ENCODE data around the gene OSBPL2.

The OSBPL2 gene

GRCh38 chr20:62208061-62208794 lies 30.1 kb upstream of the OSBPL2 start:
- no peaks in the 10 kb centered on the region for H3K79me2 ChIP-seq (ENCODE audit: insufficient read depth, low read length)
- DNase-seq, result no peak
- H3K4me2 ChIP-seq (ENCODE audit: insufficient read depth, low read length), result no peak overlapping the region
- no peak for TF ChIP-seq EZH2 (IDR thresholded peaks at IDR 0.05; ENCODE audit: borderline replicate concordance, low read depth, low read length, severe bottlenecking)
- no peak for TF ChIP-seq CTCF (IDR thresholded peaks at IDR 0.05; ENCODE audit: borderline replicate concordance, extremely low read depth, low read length, poor library complexity, severe bottlenecking)
- no peaks in the 10 kb centered on the region for H3K4me1 ChIP-seq (ENCODE audit: insufficient read depth, low read length)
- no peaks in the 10 kb centered on the region for H3K27me3 ChIP-seq (ENCODE audit: insufficient read depth, low read length, poor library complexity)
- no peak overlapping the region for H2AFZ ChIP-seq (ENCODE audit: low read depth, low read length)
- no peak overlapping the region for H3K27ac ChIP-seq (ENCODE audit: low read length)
- H3K9ac ChIP-seq (ENCODE audit: low read depth, low read length), result no peak overlapping the region
- peaks cover 7% of the 10 kb centered on the region for H3K36me3 ChIP-seq (ENCODE audit: insufficient read depth, low read length)
- H3K9me3 ChIP-seq (ENCODE audit: insufficient read depth, low read length, severe bottlenecking), result no peaks in the 10 kb centered on the region
- ATAC-seq (ENCODE audit: insufficient read depth, low read depth), result no peak
- H3K4me3 ChIP-seq (ENCODE audit: low read depth in 1 of 2, low read length in 2 of 2), result no peak overlapping the region
- peaks cover 26% of the 10 kb centered on the region for H4K20me1 ChIP-seq (ENCODE audit: insufficient read depth, low read length)

GRCh38 chr20:62208795-62209755 lies 29.2 kb upstream of the OSBPL2 start:
- Histone ChIP-seq H3K36me3 (ENCODE audit: insufficient read depth, low read length) (no peaks in the 10 kb centered on the region), H3K27ac (ENCODE audit: low read length) (no peak overlapping the region), H3K79me2 (ENCODE audit: insufficient read depth, low read length) (no peaks in the 10 kb centered on the region), H3K4me3 (ENCODE audit: low read depth in 1 of 2, low read length in 2 of 2) (no peak overlapping the region), H4K20me1 (ENCODE audit: insufficient read depth, low read length) (peaks cover 29% of the 10 kb centered on the region), H3K4me1 (ENCODE audit: insufficient read depth, low read length) (no peaks in the 10 kb centered on the region), H3K27me3 (ENCODE audit: insufficient read depth, low read length, poor library complexity) (peaks cover 3% of the 10 kb centered on the region), H3K9ac (ENCODE audit: low read depth, low read length) (no peak overlapping the region), H3K9me3 (ENCODE audit: insufficient read depth, low read length, severe bottlenecking) (no peaks in the 10 kb centered on the region), H3K4me2 (ENCODE audit: insufficient read depth, low read length) (no peak overlapping the region), H2AFZ (ENCODE audit: low read depth, low read length) (no peak overlapping the region)
- DNase-seq (no peak), ATAC-seq (ENCODE audit: insufficient read depth, low read depth) (no peak)
- TF ChIP-seq CTCF (IDR thresholded peaks at IDR 0.05; ENCODE audit: borderline replicate concordance, extremely low read depth, low read length, poor library complexity, severe bottlenecking) (no peak), EZH2 (IDR thresholded peaks at IDR 0.05; ENCODE audit: borderline replicate concordance, low read depth, low read length, severe bottlenecking) (no peak)

DNA sequence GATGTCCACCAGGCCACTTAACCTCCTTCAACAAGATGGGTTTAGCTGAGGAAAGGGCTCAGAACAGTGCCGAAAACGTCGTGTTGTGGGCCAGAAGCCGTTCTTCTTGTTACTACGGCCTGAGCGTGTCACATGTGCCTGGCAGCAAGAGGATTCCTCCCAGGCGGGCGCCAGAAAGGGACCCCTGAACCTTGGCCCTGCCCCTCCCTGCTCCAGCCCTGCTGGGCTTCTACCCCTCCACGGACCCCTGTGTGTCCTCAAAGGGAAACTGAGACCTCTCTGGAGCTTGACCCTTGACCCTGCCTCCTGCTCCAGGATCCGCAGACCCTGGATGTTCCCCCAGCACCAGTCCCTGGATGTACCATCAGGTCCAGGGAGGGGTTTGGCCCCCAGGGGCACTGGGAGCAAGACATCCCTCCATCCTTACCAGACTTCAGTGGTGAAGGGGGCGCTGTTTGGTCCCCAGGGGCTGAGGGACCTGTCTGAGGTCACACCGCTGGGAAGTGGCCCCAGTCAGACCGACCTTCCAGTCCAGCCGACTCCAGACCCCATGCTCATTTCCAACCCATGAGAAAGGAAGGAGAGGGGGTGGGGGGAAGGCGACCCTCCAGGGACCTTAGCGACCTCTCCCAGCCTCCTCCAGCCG lies 28.3 kb upstream of the OSBPL2 start:
- Histone ChIP-seq H3K27me3 (ENCODE audit: insufficient read depth, low read length, poor library complexity) (peaks cover 3% of the 10 kb centered on the region), H3K9ac (ENCODE audit: low read depth, low read length) (no peak overlapping the region), H3K79me2 (ENCODE audit: insufficient read depth, low read length) (no peaks in the 10 kb centered on the region), H3K27ac (ENCODE audit: low read length) (no peak overlapping the region), H2AFZ (ENCODE audit: low read depth, low read length) (no peak overlapping the region), H3K9me3 (ENCODE audit: insufficient read depth, low read length, severe bottlenecking) (no peaks in the 10 kb centered on the region), H3K36me3 (ENCODE audit: insufficient read depth, low read length) (no peaks in the 10 kb centered on the region), H3K4me1 (ENCODE audit: insufficient read depth, low read length) (no peaks in the 10 kb centered on the region), H4K20me1 (ENCODE audit: insufficient read depth, low read length) (peaks cover 34% of the 10 kb centered on the region), H3K4me2 (ENCODE audit: insufficient read depth, low read length) (no peak overlapping the region), H3K4me3 (ENCODE audit: low read depth in 1 of 2, low read length in 2 of 2) (no peak overlapping the region)
- TF ChIP-seq EZH2 (IDR thresholded peaks at IDR 0.05; ENCODE audit: borderline replicate concordance, low read depth, low read length, severe bottlenecking) (no peak), CTCF (IDR thresholded peaks at IDR 0.05; ENCODE audit: borderline replicate concordance, extremely low read depth, low read length, poor library complexity, severe bottlenecking) (no peak)
- DNase-seq, result no peak
- no peak for ATAC-seq (ENCODE audit: insufficient read depth, low read depth)

Data from DND-41 (cell line).